ENCODE data around the gene CDH13. TPM values are rescaled to one million over a fixed set of nuclear protein-coding genes. Genes with fewer than 3 reads are reported as not detected.
A peak's percentile ranks its signal among the peaks of the same experiment; 100 is the strongest.

Gene CDH13
- polyA plus RNA-seq (2013, experiment 1 of 2), result 107 TPM
- 102 TPM for polyA plus RNA-seq (2013, experiment 2 of 2)

- Histone ChIP-seq H3K4ac (ENCODE audit: low read depth in 1 of 2, low read length in 2 of 2) (peak within 1 kb of the TSS; percentile 34 to 90), H3K4me1 (ENCODE audit: control insufficient read depth, insufficient read depth, low read depth, low read length) (peaks cover 14% of the 10 kb centered on the region), H2BK15ac (ENCODE audit: low read depth, poor library complexity, severe bottlenecking) (peak within 1 kb of the TSS; percentile 92), H4K91ac (ENCODE audit: low read length) (peak within 1 kb of the TSS; percentile 73), H2BK120ac (ENCODE audit: low read depth, low read length) (peak within 1 kb of the TSS; percentile 97), H3K9me3 (ENCODE audit: control insufficient read depth, low read length) (no peaks in the 10 kb centered on the region), H2AK5ac (ENCODE audit: low read length, severe bottlenecking) (no peak within 1 kb of the TSS), H3K9ac (ENCODE audit: low read length) (peak within 1 kb of the TSS; percentile 71), H2BK12ac (ENCODE audit: low read length in 2 of 2) (peak within 1 kb of the TSS in 1 of 2 experiments; percentile 46), H4K8ac (ENCODE audit: low read length) (peak within 1 kb of the TSS; percentile 76), H3K36me3 (ENCODE audit: control insufficient read depth in 1 of 2, insufficient read depth in 2 of 2, low read depth in 1 of 2, low read length in 2 of 2) (no peaks in the 10 kb centered on the region), H3K14ac (ENCODE audit: low read length in 2 of 2) (peak within 1 kb of the TSS; percentile 39 to 66), H3K27me3 (ENCODE audit: control insufficient read depth in 1 of 2, insufficient read depth in 1 of 2, low read length in 2 of 2) (peaks cover 6 to 42% of the 10 kb centered on the region in 2 experiments), H3K4me3 (ENCODE audit: insufficient read depth in 1 of 2, low read depth in 1 of 2, low read length in 2 of 2) (peak within 1 kb of the TSS; percentile 74 to 79), H3K18ac (ENCODE audit: low read depth in 1 of 2, low read length in 2 of 2) (peak within 1 kb of the TSS; percentile 79 to 93), H2AFZ (ENCODE audit: low read depth, low read length) (peak within 1 kb of the TSS; percentile 47), H3K4me2 (ENCODE audit: low read length, poor library complexity, severe bottlenecking) (peak within 1 kb of the TSS; percentile 95), H2BK5ac (ENCODE audit: low read depth, low read length, poor library complexity, severe bottlenecking) (peak within 1 kb of the TSS; percentile 63), H3K23ac (ENCODE audit: low read length in 2 of 2) (peak within 1 kb of the TSS in 1 of 2 experiments; percentile 57), H3K79me1 (replicated peaks; ENCODE audit: low read length, poor library complexity, severe bottlenecking) (peaks cover 4% of the 10 kb centered on the region), H3K27ac (ENCODE audit: low read length, poor library complexity, severe bottlenecking) (no peak within 1 kb of the TSS)
- peak; percentile 78 for DNase-seq
- WGBS, result under 1% methylated on average over 32 of the region's 39 CpGs
These were observed at the start of gene CDH13 for GRCh38 chr16:82626791-82627261. CDH13 (plus strand) TSS chr16:82626969.

DNA sequence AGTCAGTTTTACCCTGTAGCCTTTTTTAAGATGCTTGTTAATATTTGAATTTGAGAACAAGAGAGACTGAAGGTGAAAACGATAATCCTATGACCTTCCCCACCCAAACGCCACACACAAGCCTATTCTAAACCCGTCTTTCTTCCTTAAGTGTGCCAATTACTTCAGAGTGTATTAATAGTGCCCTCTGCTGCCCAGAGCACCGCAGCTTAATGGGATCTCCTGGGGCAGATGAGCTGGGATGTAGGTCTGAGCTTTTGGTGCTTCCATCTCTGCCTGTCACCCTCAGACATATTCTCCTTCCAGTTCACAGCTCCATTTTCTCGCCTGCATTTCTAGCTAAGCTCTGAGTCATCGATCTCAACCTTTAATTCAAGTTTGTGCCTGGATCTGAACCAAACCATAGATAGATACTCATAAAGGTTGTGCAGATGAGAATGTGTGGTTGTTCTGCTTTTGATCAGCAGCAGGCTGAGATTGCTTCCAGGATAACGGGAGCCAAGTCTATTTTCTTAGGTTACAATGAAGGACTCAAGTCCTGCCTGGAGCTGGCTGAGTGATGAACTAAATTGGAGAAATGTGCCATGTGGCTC lies 46.4 kb upstream of the CDH13 start:
- no peaks in the 10 kb centered on the region for H3K36me3 ChIP-seq (ENCODE audit: control insufficient read depth in 1 of 2, insufficient read depth in 2 of 2, low read depth in 1 of 2, low read length in 2 of 2)
- H2BK15ac ChIP-seq (ENCODE audit: low read depth, poor library complexity, severe bottlenecking), result no peak overlapping the region
- H3K4me2 ChIP-seq (ENCODE audit: low read length, poor library complexity, severe bottlenecking), result no peak overlapping the region
- H3K9me3 ChIP-seq (ENCODE audit: control insufficient read depth, low read length), result no peaks in the 10 kb centered on the region
- H3K79me1 ChIP-seq (replicated peaks; ENCODE audit: low read length, poor library complexity, severe bottlenecking), result no peaks in the 10 kb centered on the region
- no peak overlapping the region for H2AFZ ChIP-seq (ENCODE audit: low read depth, low read length)
- H2BK12ac ChIP-seq (ENCODE audit: low read length in 2 of 2), result no peak overlapping the region
- DNase-seq, result no peak
- no peak overlapping the region for H4K91ac ChIP-seq (ENCODE audit: low read length)
- H3K9ac ChIP-seq (ENCODE audit: low read length), result no peak overlapping the region
- no peaks in the 10 kb centered on the region for H3K4me1 ChIP-seq (ENCODE audit: control insufficient read depth, insufficient read depth, low read depth, low read length)
- WGBS, result 61% methylated on average over 5 of the region's 7 CpGs
- no peak overlapping the region for H4K8ac ChIP-seq (ENCODE audit: low read length)
- no peak overlapping the region for H2BK120ac ChIP-seq (ENCODE audit: low read depth, low read length)
- no peak overlapping the region for H3K4ac ChIP-seq (ENCODE audit: low read depth in 1 of 2, low read length in 2 of 2)
- H3K27ac ChIP-seq (ENCODE audit: low read length, poor library complexity, severe bottlenecking), result no peak overlapping the region
- H2BK5ac ChIP-seq (ENCODE audit: low read depth, low read length, poor library complexity, severe bottlenecking), result no peak overlapping the region
- no peak overlapping the region for H3K23ac ChIP-seq (ENCODE audit: low read length in 2 of 2)
- H3K4me3 ChIP-seq (ENCODE audit: insufficient read depth in 1 of 2, low read depth in 1 of 2, low read length in 2 of 2), result no peak overlapping the region
- H2AK5ac ChIP-seq (ENCODE audit: low read length, severe bottlenecking), result no peak overlapping the region
- H3K14ac ChIP-seq (ENCODE audit: low read length in 2 of 2), result no peak overlapping the region
- peaks cover 9% of the 10 kb centered on the region in 2 experiments for H3K27me3 ChIP-seq (ENCODE audit: control insufficient read depth in 1 of 2, insufficient read depth in 1 of 2, low read length in 2 of 2)
- no peak overlapping the region for H3K18ac ChIP-seq (ENCODE audit: low read depth in 1 of 2, low read length in 2 of 2)

- Histone ChIP-seq H3K14ac (ENCODE audit: low read length in 2 of 2) (no peak overlapping the region), H3K4me1 (ENCODE audit: control insufficient read depth, insufficient read depth, low read depth, low read length) (no peaks in the 10 kb centered on the region), H3K9ac (ENCODE audit: low read length) (no peak overlapping the region), H2AFZ (ENCODE audit: low read depth, low read length) (no peak overlapping the region), H3K36me3 (ENCODE audit: control insufficient read depth in 1 of 2, insufficient read depth in 2 of 2, low read depth in 1 of 2, low read length in 2 of 2) (no peaks in the 10 kb centered on the region), H2BK120ac (ENCODE audit: low read depth, low read length) (no peak overlapping the region), H3K4me3 (ENCODE audit: insufficient read depth in 1 of 2, low read depth in 1 of 2, low read length in 2 of 2) (no peak overlapping the region), H4K8ac (ENCODE audit: low read length) (no peak overlapping the region), H3K18ac (ENCODE audit: low read depth in 1 of 2, low read length in 2 of 2) (no peak overlapping the region), H2BK12ac (ENCODE audit: low read length in 2 of 2) (no peak overlapping the region), H3K23ac (ENCODE audit: low read length in 2 of 2) (no peak overlapping the region), H3K27ac (ENCODE audit: low read length, poor library complexity, severe bottlenecking) (no peak overlapping the region), H3K27me3 (ENCODE audit: control insufficient read depth in 1 of 2, insufficient read depth in 1 of 2, low read length in 2 of 2) (peaks cover 5 to 6% of the 10 kb centered on the region in 2 experiments), H4K91ac (ENCODE audit: low read length) (no peak overlapping the region), H2BK15ac (ENCODE audit: low read depth, poor library complexity, severe bottlenecking) (no peak overlapping the region), H3K79me1 (replicated peaks; ENCODE audit: low read length, poor library complexity, severe bottlenecking) (no peaks in the 10 kb centered on the region), H3K4ac (ENCODE audit: low read depth in 1 of 2, low read length in 2 of 2) (no peak overlapping the region), H3K9me3 (ENCODE audit: control insufficient read depth, low read length) (no peaks in the 10 kb centered on the region), H2BK5ac (ENCODE audit: low read depth, low read length, poor library complexity, severe bottlenecking) (no peak overlapping the region), H3K4me2 (ENCODE audit: low read length, poor library complexity, severe bottlenecking) (no peak overlapping the region), H2AK5ac (ENCODE audit: low read length, severe bottlenecking) (no peak overlapping the region)
- DNase-seq, result no peak
- WGBS, result 74% methylated on average over 6 of the region's 6 CpGs
These were observed 43.8 kb upstream of the CDH13 start for GRCh38 chr16:82582975-82583374.

- H2BK120ac ChIP-seq (ENCODE audit: low read depth, low read length), result no peak overlapping the region
- no peaks in the 10 kb centered on the region for H3K4me1 ChIP-seq (ENCODE audit: control insufficient read depth, insufficient read depth, low read depth, low read length)
- H2BK5ac ChIP-seq (ENCODE audit: low read depth, low read length, poor library complexity, severe bottlenecking), result no peak overlapping the region
- H3K36me3 ChIP-seq (ENCODE audit: control insufficient read depth in 1 of 2, insufficient read depth in 2 of 2, low read depth in 1 of 2, low read length in 2 of 2), result no peaks in the 10 kb centered on the region
- H3K23ac ChIP-seq (ENCODE audit: low read length in 2 of 2), result no peak overlapping the region
- no peaks in the 10 kb centered on the region for H3K9me3 ChIP-seq (ENCODE audit: control insufficient read depth, low read length)
- no peak overlapping the region for H3K4me2 ChIP-seq (ENCODE audit: low read length, poor library complexity, severe bottlenecking)
- no peak overlapping the region for H4K91ac ChIP-seq (ENCODE audit: low read length)
- H2AK5ac ChIP-seq (ENCODE audit: low read length, severe bottlenecking), result no peak overlapping the region
- H3K14ac ChIP-seq (ENCODE audit: low read length in 2 of 2), result no peak overlapping the region
- H3K27me3 ChIP-seq (ENCODE audit: control insufficient read depth in 1 of 2, insufficient read depth in 1 of 2, low read length in 2 of 2), result peaks cover 4 to 5% of the 10 kb centered on the region in 2 experiments
- H4K8ac ChIP-seq (ENCODE audit: low read length), result no peak overlapping the region
- no peak overlapping the region for H2BK12ac ChIP-seq (ENCODE audit: low read length in 2 of 2)
- H3K79me1 ChIP-seq (replicated peaks; ENCODE audit: low read length, poor library complexity, severe bottlenecking), result no peaks in the 10 kb centered on the region
- no peak overlapping the region for H3K4me3 ChIP-seq (ENCODE audit: insufficient read depth in 1 of 2, low read depth in 1 of 2, low read length in 2 of 2)
- H2AFZ ChIP-seq (ENCODE audit: low read depth, low read length), result no peak overlapping the region
- WGBS, result 70% methylated on average over 3 of the region's 3 CpGs
- no peak for DNase-seq
- H3K9ac ChIP-seq (ENCODE audit: low read length), result no peak overlapping the region
- H3K18ac ChIP-seq (ENCODE audit: low read depth in 1 of 2, low read length in 2 of 2), result no peak overlapping the region
- no peak overlapping the region for H2BK15ac ChIP-seq (ENCODE audit: low read depth, poor library complexity, severe bottlenecking)
- no peak overlapping the region for H3K4ac ChIP-seq (ENCODE audit: low read depth in 1 of 2, low read length in 2 of 2)
- no peak overlapping the region for H3K27ac ChIP-seq (ENCODE audit: low read length, poor library complexity, severe bottlenecking)
These were observed 43.3 kb upstream of the CDH13 start for GRCh38 chr16:82583422-82583821.
